DND-41 (cell line): ENCODE data around the gene PTGDR2.
A peak's percentile ranks its signal among the peaks of the same experiment; 100 is the strongest.

ENCODE experiments used
- ATAC-seq: fragments of 200-7000 bp; cut with Tn5 transposase; 3 replicates; pipeline ENCODE4 v1.9.1; 2021; ENCODE audit warnings: low read depth; ENCODE audit not compliant: insufficient read depth
- DNase-seq: peaks from one replicate; pipeline ENCODE4 v3.0.0-alpha.2; 2020
- H2AFZ ChIP-seq: 2 replicates; pipeline ENCODE4 v1.6.0; 2012; ENCODE audit warnings: low read depth, low read length
- H3K27ac ChIP-seq: 2 replicates; pipeline ENCODE4 v1.5.1; 2012; ENCODE audit warnings: low read length, inconsistent platforms
- H3K27me3 ChIP-seq: fragments of 200-600 bp; sonication (generic); 2 replicates; pipeline ENCODE4 v1.6.0; 2012; ENCODE audit warnings: low read length, mild to moderate bottlenecking, inconsistent platforms; ENCODE audit not compliant: insufficient read depth, poor library complexity
- H3K36me3 ChIP-seq: 2 replicates; pipeline ENCODE4 v1.5.1; 2012; ENCODE audit warnings: low read length, inconsistent platforms; ENCODE audit not compliant: insufficient read depth
- H3K4me1 ChIP-seq: 2 replicates; pipeline ENCODE4 v1.5.1; 2012; ENCODE audit warnings: mild to moderate bottlenecking, low read length; ENCODE audit not compliant: insufficient read depth
- H3K4me2 ChIP-seq: 2 replicates; pipeline ENCODE4 v1.6.0; 2012; ENCODE audit warnings: mild to moderate bottlenecking, moderate library complexity, low read length, inconsistent platforms; ENCODE audit not compliant: insufficient read depth
- H3K4me3 ChIP-seq, 2 experiments: fragments of 200-600 bp in 1 of 2; shearing (Covaris generic) in 1 of 2; 2 replicates each; pipeline ENCODE4 v1.5.1; 2012 to 2016; ENCODE audit warnings: inconsistent platforms in 2 of 2, low read length in 2 of 2, mild to moderate bottlenecking in 2 of 2, low read depth in 1 of 2, moderate library complexity in 1 of 2
- H3K79me2 ChIP-seq: 2 replicates; pipeline ENCODE4 v1.6.0; 2012; ENCODE audit warnings: low read length, inconsistent platforms; ENCODE audit not compliant: insufficient read depth
- H3K9ac ChIP-seq: 2 replicates; pipeline ENCODE4 v1.6.0; 2012; ENCODE audit warnings: low read depth, mild to moderate bottlenecking, inconsistent platforms, low read length, moderate library complexity
- H3K9me3 ChIP-seq: 2 replicates; pipeline ENCODE4 v1.5.1; 2012; ENCODE audit warnings: low read length, moderate library complexity, mild to moderate bottlenecking, inconsistent platforms; ENCODE audit not compliant: insufficient read depth, severe bottlenecking
- H4K20me1 ChIP-seq: 2 replicates; pipeline ENCODE4 v1.6.0; 2012; ENCODE audit warnings: low read length; ENCODE audit not compliant: insufficient read depth
- EZH2 ChIP-seq: IDR thresholded peaks from 3 replicates; pipeline ENCODE4 v1.6.1; 2012; ENCODE audit warnings: borderline replicate concordance, low read depth, mild to moderate bottlenecking, moderate library complexity, low read length, inconsistent platforms; ENCODE audit not compliant: severe bottlenecking
- TF ChIP-seq, protein P1 (sequence below): IDR thresholded peaks from 2 replicates; pipeline ENCODE4 v1.5.1; 2012; ENCODE audit warnings: borderline replicate concordance, low read length, moderate library complexity, mild to moderate bottlenecking; ENCODE audit not compliant: poor library complexity, severe bottlenecking; ENCODE audit errors: extremely low read depth

The PTGDR2 gene

GRCh38 chr11:60862171-60862570, 6.4 kb upstream of the PTGDR2 start:
- no peak for TF ChIP-seq EZH2

GRCh38 chr11:60860943-60861342, 5.2 kb upstream of the PTGDR2 start:
- no peaks in the 10 kb centered on the region for H3K79me2 ChIP-seq
- H4K20me1 ChIP-seq: no peaks in the 10 kb centered on the region
- ATAC-seq (no peak), DNase-seq (no peak)
- no peaks in the 10 kb centered on the region for H3K27me3 ChIP-seq
- H3K4me1 ChIP-seq: peaks cover 19% of the 10 kb centered on the region
- H3K4me2 ChIP-seq: no peak overlapping the region
- H3K4me3 ChIP-seq: no peak overlapping the region
- no peak overlapping the region for H2AFZ ChIP-seq
- TF ChIP-seq, protein P1, sequence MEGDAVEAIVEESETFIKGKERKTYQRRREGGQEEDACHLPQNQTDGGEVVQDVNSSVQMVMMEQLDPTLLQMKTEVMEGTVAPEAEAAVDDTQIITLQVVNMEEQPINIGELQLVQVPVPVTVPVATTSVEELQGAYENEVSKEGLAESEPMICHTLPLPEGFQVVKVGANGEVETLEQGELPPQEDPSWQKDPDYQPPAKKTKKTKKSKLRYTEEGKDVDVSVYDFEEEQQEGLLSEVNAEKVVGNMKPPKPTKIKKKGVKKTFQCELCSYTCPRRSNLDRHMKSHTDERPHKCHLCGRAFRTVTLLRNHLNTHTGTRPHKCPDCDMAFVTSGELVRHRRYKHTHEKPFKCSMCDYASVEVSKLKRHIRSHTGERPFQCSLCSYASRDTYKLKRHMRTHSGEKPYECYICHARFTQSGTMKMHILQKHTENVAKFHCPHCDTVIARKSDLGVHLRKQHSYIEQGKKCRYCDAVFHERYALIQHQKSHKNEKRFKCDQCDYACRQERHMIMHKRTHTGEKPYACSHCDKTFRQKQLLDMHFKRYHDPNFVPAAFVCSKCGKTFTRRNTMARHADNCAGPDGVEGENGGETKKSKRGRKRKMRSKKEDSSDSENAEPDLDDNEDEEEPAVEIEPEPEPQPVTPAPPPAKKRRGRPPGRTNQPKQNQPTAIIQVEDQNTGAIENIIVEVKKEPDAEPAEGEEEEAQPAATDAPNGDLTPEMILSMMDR: no peak
- TF ChIP-seq EZH2: no peak
- H3K9me3 ChIP-seq: no peaks in the 10 kb centered on the region
- no peak overlapping the region for H3K27ac ChIP-seq
- H3K36me3 ChIP-seq: no peaks in the 10 kb centered on the region
- H3K9ac ChIP-seq: no peak overlapping the region

More at GRCh38 chr11:60862171-60862570, 6.4 kb upstream of the PTGDR2 start:
- ATAC-seq: no peak
- H3K4me3 ChIP-seq: no peak overlapping the region
- H3K9ac ChIP-seq: no peak overlapping the region
- H2AFZ ChIP-seq: no peak overlapping the region
- peaks cover 24% of the 10 kb centered on the region for H3K4me1 ChIP-seq
- H3K9me3 ChIP-seq: no peaks in the 10 kb centered on the region
- no peaks in the 10 kb centered on the region for H3K79me2 ChIP-seq
- DNase-seq: no peak
- no peaks in the 10 kb centered on the region for H3K36me3 ChIP-seq
- H4K20me1 ChIP-seq: no peaks in the 10 kb centered on the region
- no peak overlapping the region for H3K27ac ChIP-seq
- no peaks in the 10 kb centered on the region for H3K27me3 ChIP-seq
- H3K4me2 ChIP-seq: no peak overlapping the region

GRCh38 chr11:60859616-60860250, 4.0 kb upstream of the PTGDR2 start:
- DNase-seq (no peak), ATAC-seq (no peak)
- H3K9ac ChIP-seq: no peak overlapping the region
- H3K27me3 ChIP-seq: no peaks in the 10 kb centered on the region
- no peak overlapping the region for H3K4me3 ChIP-seq
- H3K27ac ChIP-seq: no peak overlapping the region
- H3K79me2 ChIP-seq: no peaks in the 10 kb centered on the region
- no peaks in the 10 kb centered on the region for H4K20me1 ChIP-seq
- H2AFZ ChIP-seq: no peak overlapping the region
- H3K9me3 ChIP-seq: no peaks in the 10 kb centered on the region
- H3K36me3 ChIP-seq: no peaks in the 10 kb centered on the region
- peaks cover 12% of the 10 kb centered on the region for H3K4me1 ChIP-seq
- TF ChIP-seq EZH2: no peak
- TF ChIP-seq, protein P1: no peak
- H3K4me2 ChIP-seq: no peak overlapping the region

DNA sequence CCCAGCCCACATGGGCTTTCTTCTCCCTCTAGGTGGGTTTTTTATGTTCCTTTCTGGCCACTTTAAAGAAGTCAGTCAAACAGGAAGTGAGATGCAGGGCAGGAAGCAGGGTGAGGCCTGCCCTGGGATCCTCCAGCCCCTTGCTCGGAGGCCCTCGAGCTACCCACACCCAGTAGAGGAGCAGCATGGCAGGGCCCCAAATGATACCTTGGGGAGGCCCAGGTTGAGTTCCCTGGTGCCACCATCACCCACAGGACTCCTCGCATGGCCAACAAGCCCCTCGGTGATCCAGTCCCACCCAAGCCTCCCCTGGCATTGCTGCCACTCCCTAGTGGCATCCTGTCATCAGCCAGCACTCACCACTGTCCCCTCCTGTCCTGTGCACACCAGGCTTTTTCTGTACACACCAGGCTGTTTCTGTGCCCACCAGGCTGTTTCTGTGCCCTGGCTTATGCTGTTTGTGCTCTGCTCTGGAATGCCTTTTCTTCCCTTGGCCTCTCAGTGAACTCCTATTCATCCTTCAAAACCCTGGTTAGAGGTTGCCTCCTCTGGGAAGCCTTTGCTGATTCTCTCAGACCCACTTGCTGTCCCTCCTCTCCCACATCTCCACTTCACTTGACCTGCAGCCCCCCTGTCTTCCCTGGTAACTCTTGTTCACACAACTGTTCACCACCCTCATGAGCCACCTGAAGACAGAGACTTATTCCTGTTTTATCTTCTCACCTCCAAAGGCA, 3.1 kb upstream of the PTGDR2 start:
- H3K9ac ChIP-seq: no peak overlapping the region
- H3K4me1 ChIP-seq: peaks cover 12% of the 10 kb centered on the region
- no peaks in the 10 kb centered on the region for H3K27me3 ChIP-seq
- H3K79me2 ChIP-seq: no peaks in the 10 kb centered on the region
- DNase-seq (peak; percentile 72), ATAC-seq (peak; percentile 81)
- H2AFZ ChIP-seq: no peak overlapping the region; the same call in 1 of the 2 replicates
- no peaks in the 10 kb centered on the region for H4K20me1 ChIP-seq
- TF ChIP-seq EZH2: no peak
- TF ChIP-seq, protein P1: no peak
- no peaks in the 10 kb centered on the region for H3K36me3 ChIP-seq
- H3K4me2 ChIP-seq: no peak overlapping the region
- no peak overlapping the region for H3K4me3 ChIP-seq
- H3K27ac ChIP-seq: no peak overlapping the region
- no peaks in the 10 kb centered on the region for H3K9me3 ChIP-seq
